Vagina (tissue), 2 donors: Measurements from ENCODE around the gene CSTF3. TPM values are rescaled to one million over a fixed set of nuclear protein-coding genes. Genes with fewer than 3 reads are reported as not detected.

Source experiments
- DNase-seq, 2 donors: peaks; one replicate each; pipeline ENCODE4 v3.0.0-alpha.2; 2017; ENCODE audit errors: extremely low spot score in 2 of 2
- H3K27ac ChIP-seq: fragments of 200-600 bp; sonication (generic); one replicate; pipeline ENCODE4 v1.5.1; 2019
- H3K27me3 ChIP-seq: fragments of 200-600 bp; sonication (generic); one replicate; pipeline ENCODE4 v1.5.1; 2019
- H3K36me3 ChIP-seq, 2 donors: fragments of 200-600 bp; sonication (generic); one replicate each; pipeline ENCODE4 v1.5.1; 2017 to 2019
- H3K4me1 ChIP-seq: fragments of 200-600 bp; sonication (generic); one replicate; pipeline ENCODE4 v1.5.1; 2019
- H3K4me3 ChIP-seq, 2 donors: fragments of 200-600 bp; sonication (generic); 1 replicate in 1 of 2; 2 replicates in 1 of 2; pipeline ENCODE4 v1.5.1; 2016 to 2019
- H3K9me3 ChIP-seq: fragments of 200-600 bp; sonication (generic); one replicate; pipeline ENCODE4 v1.5.1; 2019
- CTCF ChIP-seq, 3 experiments: fragments of 450-650 bp in 2 of 3; fragments of 200-600 bp in 1 of 3; sonication (generic) in 1 of 3; IDR thresholded peaks; one replicate each; pipeline ENCODE4 v1.5.1; 2017 to 2019; ENCODE audit warnings: antibody characterized with exemption in 3 of 3, mild to moderate bottlenecking in 2 of 3, moderate library complexity in 2 of 3
- POLR2A ChIP-seq, 2 donors: fragments of 450-650 bp; IDR thresholded peaks; one replicate each; pipeline ENCODE4 v1.6.1; 2017; ENCODE audit warnings: antibody characterized with exemption in 2 of 2, mild to moderate bottlenecking in 2 of 2, moderate library complexity in 2 of 2
- POLR2AphosphoS5 ChIP-seq, 2 donors: sonication (generic); formaldehyde crosslinking; IDR thresholded peaks; one replicate each; pipeline ENCODE4 v1.9.0; 2017; ENCODE audit warnings: antibody characterized with exemption in 2 of 2, mild to moderate bottlenecking in 2 of 2, low read depth in 1 of 2; ENCODE audit not compliant: insufficient read depth in 1 of 2
- intact Hi-C: fragments of 100-400 bp; cut with DNase I; formaldehyde crosslinking; loops from one replicate; pipeline ENCODE4 v1.15.1; 2023
- total RNA-seq: library from RNA; depleted of rRNA; stranded (reverse); fragments of >200 nt; gene quantifications from one replicate; pipeline ENCODE4 v1.2.3, GENCODE V29; 2016

The CSTF3 gene
- total RNA-seq, 1 donor from 2014 or later, result 13.3 TPM

- no peaks in the 10 kb centered on the region for H3K36me3 ChIP-seq
- no peak overlapping the region for H3K27ac ChIP-seq
- no peak for DNase-seq
- no peaks in the 10 kb centered on the region for H3K4me1 ChIP-seq
- intact Hi-C loops, result no loop called here
- H3K9me3 ChIP-seq, result no peaks in the 10 kb centered on the region
- no peaks in the 10 kb centered on the region for H3K27me3 ChIP-seq
- TF ChIP-seq POLR2A (IDR thresholded peaks at IDR 0.05), result no peak
- TF ChIP-seq POLR2AphosphoS5 (IDR thresholded peaks at IDR 0.05; ENCODE audit: insufficient read depth in 1 of 2, low read depth in 1 of 2), result no peak
- TF ChIP-seq CTCF (IDR thresholded peaks at IDR 0.05), result no peak
- H3K4me3 ChIP-seq, result no peak overlapping the region
These were observed 44.7 kb downstream of the CSTF3 start for GRCh38 chr11:33116535-33116934.

GRCh38 chr11:33110083-33110482, 51.2 kb downstream of the CSTF3 start:
- TF ChIP-seq POLR2A (IDR thresholded peaks at IDR 0.05) (no peak), POLR2AphosphoS5 (IDR thresholded peaks at IDR 0.05; ENCODE audit: insufficient read depth in 1 of 2, low read depth in 1 of 2) (no peak), CTCF (IDR thresholded peaks at IDR 0.05) (no peak)
- Histone ChIP-seq H3K9me3 (no peaks in the 10 kb centered on the region), H3K4me1 (no peaks in the 10 kb centered on the region), H3K27ac (no peak overlapping the region), H3K27me3 (no peaks in the 10 kb centered on the region), H3K4me3 (no peak overlapping the region), H3K36me3 (peaks cover 0 to 11% of the 10 kb centered on the region in 2 donors)
- intact Hi-C loops, result no loop called here
- DNase-seq, result no peak

GRCh38 chr11:33109294-33109895, 51.9 kb downstream of the CSTF3 start:
- TF ChIP-seq POLR2A (IDR thresholded peaks at IDR 0.05) (no peak), CTCF (IDR thresholded peaks at IDR 0.05) (no peak), POLR2AphosphoS5 (IDR thresholded peaks at IDR 0.05; ENCODE audit: insufficient read depth in 1 of 2, low read depth in 1 of 2) (no peak)
- Histone ChIP-seq H3K4me1 (no peaks in the 10 kb centered on the region), H3K9me3 (no peaks in the 10 kb centered on the region), H3K36me3 (peaks cover 0 to 18% of the 10 kb centered on the region in 2 donors), H3K4me3 (no peak overlapping the region), H3K27me3 (no peaks in the 10 kb centered on the region), H3K27ac (no peak overlapping the region)
- DNase-seq, result no peak
- intact Hi-C loops, result no loop called here

GRCh38 chr11:33103836-33104235, 57.4 kb downstream of the CSTF3 start:
- intact Hi-C loops, result no loop called here
- no peak for TF ChIP-seq POLR2AphosphoS5 (IDR thresholded peaks at IDR 0.05; ENCODE audit: insufficient read depth in 1 of 2, low read depth in 1 of 2)
- no peak for TF ChIP-seq POLR2A (IDR thresholded peaks at IDR 0.05)
- TF ChIP-seq CTCF (IDR thresholded peaks at IDR 0.05), result no peak
- Histone ChIP-seq H3K36me3 (peaks cover 0 to 66% of the 10 kb centered on the region in 2 donors), H3K4me1 (no peaks in the 10 kb centered on the region), H3K9me3 (no peaks in the 10 kb centered on the region), H3K27ac (no peak overlapping the region), H3K4me3 (no peak overlapping the region), H3K27me3 (no peaks in the 10 kb centered on the region)
- no peak for DNase-seq

GRCh38 chr11:33094157-33094556, 67.1 kb downstream of the CSTF3 start:
- Histone ChIP-seq H3K27me3 (no peaks in the 10 kb centered on the region), H3K27ac (no peak overlapping the region), H3K9me3 (no peaks in the 10 kb centered on the region), H3K36me3 (peaks cover 5 to 26% of the 10 kb centered on the region in 2 donors), H3K4me1 (no peaks in the 10 kb centered on the region), H3K4me3 (no peak overlapping the region)
- intact Hi-C loops, result no loop called here
- DNase-seq, result no peak
- TF ChIP-seq POLR2AphosphoS5 (IDR thresholded peaks at IDR 0.05; ENCODE audit: insufficient read depth in 1 of 2, low read depth in 1 of 2) (no peak), CTCF (IDR thresholded peaks at IDR 0.05) (no peak), POLR2A (IDR thresholded peaks at IDR 0.05) (no peak)
